LHCN-M2 (cell line): ENCODE results near the gene CDC20. TPM values are rescaled to one million over a fixed set of nuclear protein-coding genes. Genes with fewer than 3 reads are reported as not detected.

ENCODE experiments used
- DNase-seq: peaks from one replicate; pipeline ENCODE4 v3.0.0-alpha.2; 2012; ENCODE audit warnings: low read depth
- polyA plus RNA-seq: library from polyadenylated mRNA; unstranded; fragments of >200 nt; gene quantifications from one replicate; pipeline ENCODE4 v1.2.1, GENCODE V29; 2012; ENCODE audit warnings: missing spikeins
- total RNA-seq: library from RNA; depleted of rRNA; stranded (reverse); fragments of >200 nt; gene quantifications from 2 replicates; pipeline ENCODE4 v1.2.3, GENCODE V29; 2014; rRNA removed

Gene CDC20
- total RNA-seq, result 203 and 206 TPM in 2 replicates
- 108 TPM for polyA plus RNA-seq

DNA sequence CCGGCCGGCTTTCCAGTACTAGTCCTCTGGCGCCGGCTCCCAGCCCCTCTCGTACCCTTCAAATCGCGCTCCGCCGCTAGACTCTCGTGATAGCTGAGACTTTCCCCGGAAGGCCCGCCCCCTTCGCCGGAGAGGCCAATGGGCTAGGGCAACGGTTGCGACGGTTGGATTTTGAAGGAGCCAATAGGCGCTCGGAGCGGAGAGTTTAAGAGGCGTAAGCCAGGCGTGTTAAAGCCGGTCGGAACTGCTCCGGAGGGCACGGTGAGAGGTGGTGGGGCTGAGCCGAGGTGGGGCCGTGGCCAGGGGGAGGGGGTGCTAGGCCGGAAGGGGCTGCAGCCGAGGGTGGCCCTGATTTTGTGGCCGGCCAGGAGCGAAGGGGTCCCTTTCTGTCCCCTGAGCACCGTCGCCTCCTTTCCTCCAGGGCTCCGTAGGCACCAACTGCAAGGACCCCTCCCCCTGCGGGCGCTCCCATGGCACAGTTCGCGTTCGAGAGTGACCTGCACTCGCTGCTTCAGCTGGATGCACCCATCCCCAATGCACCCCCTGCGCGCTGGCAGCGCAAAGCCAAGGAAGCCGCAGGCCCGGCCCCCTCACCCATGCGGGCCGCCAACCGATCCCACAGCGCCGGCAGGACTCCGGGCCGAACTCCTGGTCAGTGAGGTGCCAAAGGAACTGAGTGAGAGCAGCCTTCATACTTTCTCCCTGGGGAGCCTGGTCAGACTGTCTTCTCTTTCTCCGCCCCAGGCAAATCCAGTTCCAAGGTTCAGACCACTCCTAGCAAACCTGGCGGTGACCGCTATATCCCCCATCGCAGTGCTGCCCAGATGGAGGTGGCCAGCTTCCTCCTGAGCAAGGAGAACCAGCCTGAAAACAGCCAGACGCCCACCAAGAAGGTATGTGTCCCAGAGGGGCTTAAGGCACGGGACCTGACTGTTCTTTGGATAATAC, at the start of gene CDC20:
Gene CDC20, plus strand, starts transcription at position 236 of the 948 bp plus-strand sequence. Its CDS starts 235 bp downstream, at position 471.
- peak; percentile 98 for DNase-seq

DNA sequence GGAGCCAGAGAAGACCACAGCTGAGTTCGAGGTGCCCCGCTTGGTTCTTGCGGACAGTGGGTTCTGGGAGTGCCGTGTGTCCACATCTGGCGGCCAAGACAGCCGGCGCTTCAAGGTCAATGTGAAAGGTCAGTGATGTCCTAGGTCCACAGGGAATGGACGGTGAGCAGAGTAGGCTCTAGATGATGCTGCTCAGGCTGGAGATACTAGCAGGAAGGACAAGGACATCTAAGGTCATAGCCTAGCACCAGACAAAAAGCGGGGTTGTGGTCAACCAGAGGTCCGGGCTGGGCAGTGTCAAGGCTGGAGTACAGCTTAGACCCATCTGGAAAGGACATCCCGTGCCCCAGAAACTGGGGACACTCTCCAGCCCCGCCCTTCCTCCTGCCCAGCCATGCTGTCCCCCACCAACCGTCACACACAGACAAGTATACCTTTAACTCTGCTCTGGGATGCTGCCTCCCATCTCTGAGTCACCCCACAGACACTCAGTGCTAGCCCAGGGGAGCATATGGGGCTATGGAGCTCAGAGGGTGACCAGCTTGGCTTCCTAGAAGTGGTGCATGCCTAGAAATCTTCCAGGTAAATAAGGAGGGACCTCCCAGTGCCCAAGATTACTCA, 49.3 kb upstream of the CDC20 start:
- no peak for DNase-seq

DNA sequence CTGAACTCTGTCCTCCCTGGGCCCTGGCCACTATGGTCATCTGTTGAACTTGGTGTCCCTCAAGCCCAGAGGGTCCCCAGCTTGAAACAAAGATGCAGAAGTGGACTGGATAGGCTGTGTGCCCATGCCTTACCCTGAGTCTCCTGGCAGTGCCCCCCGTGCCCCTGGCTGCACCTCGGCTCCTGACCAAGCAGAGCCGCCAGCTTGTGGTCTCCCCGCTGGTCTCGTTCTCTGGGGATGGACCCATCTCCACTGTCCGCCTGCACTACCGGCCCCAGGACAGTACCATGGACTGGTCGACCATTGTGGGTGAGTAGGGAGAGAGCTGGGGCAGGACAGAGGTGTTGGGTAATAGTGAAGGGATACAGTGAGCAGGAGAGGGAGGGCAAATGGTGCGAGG, 47.3 kb upstream of the CDC20 start:
- no peak for DNase-seq

DNA sequence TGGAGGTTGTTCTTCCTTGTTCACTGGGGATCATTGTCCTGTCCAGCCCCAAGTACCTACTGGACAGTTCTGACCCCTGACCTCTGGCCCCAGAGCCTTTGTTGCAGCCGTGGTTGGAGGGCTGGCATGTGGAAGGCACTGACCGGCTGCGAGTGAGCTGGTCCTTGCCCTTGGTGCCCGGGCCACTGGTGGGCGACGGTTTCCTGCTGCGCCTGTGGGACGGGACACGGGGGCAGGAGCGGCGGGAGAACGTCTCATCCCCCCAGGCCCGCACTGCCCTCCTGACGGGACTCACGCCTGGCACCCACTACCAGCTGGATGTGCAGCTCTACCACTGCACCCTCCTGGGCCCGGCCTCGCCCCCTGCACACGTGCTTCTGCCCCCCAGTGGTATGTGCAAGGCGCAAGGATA, 46.6 kb upstream of the CDC20 start:
- DNase-seq, result no peak

DNA sequence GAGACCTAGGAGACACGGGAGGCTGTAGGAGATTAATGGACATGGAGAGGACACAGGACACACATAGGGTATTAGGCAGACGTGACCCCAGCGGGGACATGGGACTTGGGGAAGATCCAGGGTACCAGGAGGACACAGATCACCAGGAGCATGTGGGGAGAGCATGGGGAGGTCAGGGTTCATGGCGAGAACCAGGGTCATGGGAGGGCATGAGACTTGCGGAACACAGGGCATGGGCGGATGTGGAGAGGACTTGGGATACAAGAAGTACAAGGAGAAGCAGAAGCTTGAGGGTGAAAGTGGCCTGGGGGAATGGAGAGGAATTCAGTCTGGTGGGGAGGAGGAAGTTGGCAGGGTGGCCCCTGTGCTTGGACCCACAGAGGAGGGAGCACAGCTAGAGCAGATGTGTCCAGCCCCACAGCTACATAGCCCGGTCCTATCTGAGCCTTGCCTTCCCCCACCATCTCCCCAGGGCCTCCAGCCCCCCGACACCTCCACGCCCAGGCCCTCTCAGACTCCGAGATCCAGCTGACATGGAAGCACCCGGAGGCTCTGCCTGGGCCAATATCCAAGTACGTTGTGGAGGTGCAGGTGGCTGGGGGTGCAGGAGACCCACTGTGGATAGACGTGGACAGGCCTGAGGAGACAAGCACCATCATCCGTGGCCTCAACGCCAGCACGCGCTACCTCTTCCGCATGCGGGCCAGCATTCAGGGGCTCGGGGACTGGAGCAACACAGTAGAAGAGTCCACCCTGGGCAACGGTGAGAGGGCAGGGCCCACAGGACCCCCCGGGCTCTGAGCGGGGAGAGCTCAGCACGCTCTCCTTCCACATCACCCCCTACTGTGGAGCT, 45.9 kb upstream of the CDC20 start:
- DNase-seq, result no peak

DNA sequence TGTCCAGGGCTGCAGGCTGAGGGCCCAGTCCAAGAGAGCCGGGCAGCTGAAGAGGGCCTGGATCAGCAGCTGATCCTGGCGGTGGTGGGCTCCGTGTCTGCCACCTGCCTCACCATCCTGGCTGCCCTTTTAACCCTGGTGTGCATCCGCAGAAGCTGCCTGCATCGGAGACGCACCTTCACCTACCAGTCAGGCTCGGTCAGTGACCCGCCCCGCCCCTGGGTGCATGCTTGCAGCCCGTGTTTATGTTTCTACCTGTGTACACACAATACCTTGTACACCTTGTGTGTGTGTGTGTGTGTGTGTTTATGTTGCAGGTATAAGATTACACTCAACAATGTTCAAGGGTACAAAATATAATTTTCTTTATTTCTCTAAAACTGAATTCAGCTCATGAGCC, 45.0 kb upstream of the CDC20 start:
- no peak for DNase-seq

DNA sequence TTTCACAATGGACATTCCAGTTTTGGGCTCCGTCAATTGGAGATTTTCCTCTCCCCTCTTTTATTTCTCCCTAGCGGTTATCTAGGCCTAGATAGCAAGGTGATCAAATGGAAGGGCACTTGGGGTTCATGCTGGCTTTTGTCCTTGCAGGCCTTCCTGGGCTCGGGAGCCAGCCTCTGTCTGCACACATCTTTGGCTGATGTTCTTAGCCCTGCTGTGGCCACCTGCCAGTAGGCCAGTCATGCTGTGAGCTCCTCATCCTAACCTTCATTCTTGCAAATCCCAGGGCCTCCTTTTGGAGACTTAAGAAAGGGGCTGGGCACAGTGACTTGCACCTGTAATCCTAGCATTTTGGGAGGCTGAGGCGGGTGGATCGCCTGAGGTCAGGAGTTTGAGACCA, 44.5 kb upstream of the CDC20 start:
- DNase-seq, result no peak

DNA sequence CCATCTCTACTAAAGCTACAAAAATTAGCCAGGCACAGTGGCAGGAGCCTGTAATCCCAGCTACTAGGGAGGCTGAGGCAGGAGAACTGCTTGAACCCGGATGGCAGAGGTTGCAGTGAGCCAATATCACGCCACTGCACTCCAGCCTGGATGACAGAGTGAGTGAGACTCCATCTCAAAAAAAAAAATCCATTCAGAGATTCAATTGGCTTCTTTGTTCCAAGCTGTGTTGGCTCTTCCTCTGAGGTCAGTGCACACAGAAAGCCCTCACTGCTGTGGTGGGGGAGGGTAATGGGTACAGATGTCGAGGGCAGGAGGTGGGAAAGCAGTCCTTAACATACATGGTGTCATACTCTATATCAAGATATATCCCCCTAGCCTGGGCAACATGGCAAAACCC, 43.3 kb upstream of the CDC20 start:
- DNase-seq, result no peak

- DNase-seq, result no peak
These were observed 42.6 kb upstream of the CDC20 start for GRCh38 chr1:43315963-43316737.

DNA sequence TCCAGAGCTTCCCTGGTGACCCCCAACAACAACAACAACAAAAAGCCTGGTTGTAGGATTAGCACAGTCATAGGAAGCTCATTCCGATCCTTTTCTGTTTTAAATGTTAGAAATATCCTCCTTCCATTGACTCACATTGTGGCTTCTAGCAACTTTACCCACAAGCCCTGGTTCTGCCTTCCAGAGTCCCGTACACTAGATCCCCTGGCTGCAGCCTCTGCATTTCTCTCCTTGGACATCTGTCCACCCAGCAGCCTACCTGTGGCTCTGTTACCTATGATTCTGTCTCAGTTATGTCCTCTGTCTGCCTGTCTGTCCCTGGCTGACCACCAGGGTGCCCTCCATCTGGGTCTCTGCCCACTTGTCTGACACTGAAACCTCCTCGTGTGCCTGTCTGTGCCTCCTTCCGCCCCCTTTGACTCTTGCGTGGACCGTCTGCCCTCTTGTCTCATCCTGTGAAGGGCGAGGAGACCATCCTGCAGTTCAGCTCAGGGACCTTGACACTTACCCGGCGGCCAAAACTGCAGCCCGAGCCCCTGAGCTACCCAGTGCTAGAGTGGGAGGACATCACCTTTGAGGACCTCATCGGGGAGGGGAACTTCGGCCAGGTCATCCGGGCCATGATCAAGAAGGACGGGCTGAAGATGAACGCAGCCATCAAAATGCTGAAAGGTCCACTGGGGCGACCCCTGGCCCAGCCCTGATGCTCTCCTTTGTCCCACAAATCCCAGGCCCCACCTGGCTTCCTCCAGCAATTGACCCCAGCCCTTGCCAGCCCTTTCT, 41.9 kb upstream of the CDC20 start:
- DNase-seq, result no peak

GRCh38 chr1:43317817-43318471, 40.8 kb upstream of the CDC20 start:
- DNase-seq, result no peak

- DNase-seq, result no peak
These were observed 40.0 kb upstream of the CDC20 start for GRCh38 chr1:43318831-43319230.

- DNase-seq, result no peak
These were observed 39.5 kb upstream of the CDC20 start for GRCh38 chr1:43319288-43319687.

DNA sequence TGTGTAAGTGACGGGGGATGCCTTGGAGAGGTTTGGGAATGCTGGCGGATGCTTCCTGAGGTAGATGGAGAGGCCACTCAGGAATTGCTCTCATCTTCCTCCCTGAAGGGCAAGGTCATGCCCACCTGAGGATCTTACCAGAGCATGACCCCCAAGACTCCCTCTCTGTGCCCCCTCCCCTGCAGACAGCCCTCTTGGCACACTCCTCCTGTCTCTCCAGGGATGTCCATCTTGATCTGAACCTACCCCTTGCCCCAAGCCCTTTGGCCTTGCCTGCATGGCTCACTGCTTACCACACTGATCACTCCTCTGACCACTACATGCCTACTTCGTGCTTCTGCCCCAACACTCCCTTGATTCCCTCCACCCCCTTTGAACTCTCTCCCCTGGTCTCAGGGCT, 39.0 kb upstream of the CDC20 start:
- no peak for DNase-seq

GRCh38 chr1:43321331-43321891, 37.4 kb upstream of the CDC20 start:
- DNase-seq, result no peak

- DNase-seq, result no peak
These were observed 36.3 kb upstream of the CDC20 start for GRCh38 chr1:43322506-43322905.

DNA sequence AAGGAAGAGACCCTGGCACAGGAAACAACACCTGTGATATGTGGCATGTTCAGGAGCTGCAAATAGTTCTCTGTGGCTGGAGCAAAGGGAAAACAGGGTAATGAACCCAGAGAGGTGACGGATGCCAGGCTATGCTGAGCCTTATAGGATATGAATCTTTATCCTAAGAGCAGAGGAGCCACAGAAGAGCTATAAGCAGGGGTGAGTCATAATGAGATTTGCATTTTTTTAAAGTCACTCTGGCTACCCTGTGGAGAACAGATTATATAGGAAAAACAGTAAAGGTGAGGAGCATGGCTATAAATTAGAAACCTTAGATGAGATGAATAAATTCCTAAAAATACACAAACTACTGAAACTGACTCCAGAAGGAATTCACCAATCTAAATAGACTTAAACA, 34.0 kb upstream of the CDC20 start:
- no peak for DNase-seq

DNA sequence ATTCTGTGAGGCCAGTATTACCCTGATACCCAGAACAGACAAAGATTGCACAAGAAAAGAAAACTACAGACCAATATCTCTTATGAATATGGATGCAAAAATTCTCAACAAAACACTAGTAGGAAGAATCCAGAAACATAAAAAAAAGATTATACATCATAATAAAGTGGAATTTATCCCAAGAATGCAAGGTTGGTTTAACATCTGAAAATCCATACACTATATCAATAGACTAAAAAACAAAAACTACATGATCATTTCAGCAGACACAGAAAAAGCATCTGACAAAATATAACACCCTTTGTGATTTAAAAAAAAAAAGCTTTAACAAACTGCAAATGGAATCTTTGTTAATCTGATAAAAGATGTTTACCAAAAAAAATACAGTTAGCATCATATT, 33.4 kb upstream of the CDC20 start:
- no peak for DNase-seq

DNA sequence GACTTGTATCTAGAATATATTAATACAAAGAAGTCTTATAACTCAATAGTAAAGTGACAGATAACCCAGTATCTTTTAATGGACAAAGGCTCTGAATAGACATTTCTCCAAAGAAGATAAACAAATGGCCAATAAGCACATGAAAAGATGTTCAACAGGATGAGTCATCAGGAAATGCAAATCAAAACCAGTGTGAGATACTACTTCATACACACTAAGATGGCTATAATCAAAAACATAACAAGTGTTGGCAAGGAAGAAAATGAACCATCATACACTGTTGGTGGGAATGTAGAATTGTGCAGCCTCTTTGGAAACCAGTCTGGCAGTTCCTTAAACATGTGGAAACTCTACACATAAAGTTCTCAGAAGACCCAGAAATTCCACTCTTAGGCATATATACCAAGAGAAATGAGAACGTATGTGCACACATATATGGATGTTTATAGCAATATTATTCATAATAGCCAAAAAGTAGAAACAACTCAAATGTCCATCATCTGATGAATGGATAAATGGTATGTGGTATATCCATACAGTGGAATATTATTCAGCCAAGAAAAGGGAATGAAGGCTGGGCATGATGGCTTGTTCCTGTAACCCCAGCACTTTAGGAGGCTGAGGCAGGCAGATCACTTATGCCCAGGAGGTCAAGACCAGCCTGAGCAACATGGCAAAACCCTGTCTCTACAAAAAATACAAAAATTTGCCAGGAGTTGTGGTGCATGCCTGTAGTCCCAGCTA, 31.1 kb upstream of the CDC20 start:
- no peak for DNase-seq
